GM12875 (cell line): ENCODE measurements around the gene ZAR1L.

Experiments
- H3K4me3 ChIP-seq: one replicate; pipeline ENCODE4 v1.5.1; 2011; ENCODE audit warnings: low read depth, low read length, control low read depth
- CTCF ChIP-seq: IDR thresholded peaks from 2 replicates; pipeline ENCODE4 v1.5.1; 2011; ENCODE audit warnings: low read depth, mild to moderate bottlenecking, control low read depth, inconsistent platforms, low read length, moderate library complexity, borderline replicate concordance; ENCODE audit not compliant: insufficient read depth

The ZAR1L gene

GRCh38 chr13:32265726-32266125 is 49.4 kb downstream of the ZAR1L start:
- H3K4me3 ChIP-seq: no peak overlapping the region
- TF ChIP-seq CTCF: no peak

- H3K4me3 ChIP-seq: no peak overlapping the region
- TF ChIP-seq CTCF: no peak
Measured at GRCh38 chr13:32264407-32264806, 50.8 kb downstream of the ZAR1L start.

GRCh38 chr13:32262619-32263018 is 52.5 kb downstream of the ZAR1L start:
- no peak for TF ChIP-seq CTCF
- H3K4me3 ChIP-seq: no peak overlapping the region

GRCh38 chr13:32262165-32262564 is 53.0 kb downstream of the ZAR1L start:
- TF ChIP-seq CTCF: no peak
- no peak overlapping the region for H3K4me3 ChIP-seq

- no peak for TF ChIP-seq CTCF
- no peak overlapping the region for H3K4me3 ChIP-seq
Measured at GRCh38 chr13:32261567-32261966, 53.6 kb downstream of the ZAR1L start.

GRCh38 chr13:32259116-32259515 is 56.0 kb downstream of the ZAR1L start:
- no peak for TF ChIP-seq CTCF
- no peak overlapping the region for H3K4me3 ChIP-seq

GRCh38 chr13:32257649-32258048 is 57.5 kb downstream of the ZAR1L start:
- no peak for TF ChIP-seq CTCF
- no peak overlapping the region for H3K4me3 ChIP-seq
